DMS114 treated with DMSO at 0.1 percent for 48 hours (cell line): Measurements from ENCODE around the gene GPSM1.

Experiments used
- DNase-seq: peaks from one replicate; lab custom pipeline; 2025; ENCODE audit not compliant: unreplicated experiment; lab: John Stamatoyannopoulos, UW

Gene GPSM1

GRCh38 chr9:136303825-136304416 is 23.4 kb upstream of the GPSM1 start, which contains the start of gene CCDC187:
Gene CCDC187, minus strand, starts transcription at chr9:136304094. Its CDS starts 264 bp downstream, at chr9:136303830.
- DNase-seq: no peak

- no peak for DNase-seq
These were observed 22.9 kb upstream of the GPSM1 start for GRCh38 chr9:136304456-136304855.

- no peak for DNase-seq
These were observed 22.4 kb upstream of the GPSM1 start for GRCh38 chr9:136304981-136305380.

GRCh38 chr9:136305804-136306203 is 21.5 kb upstream of the GPSM1 start:
- no peak for DNase-seq

- no peak for DNase-seq
These were observed 20.8 kb upstream of the GPSM1 start for GRCh38 chr9:136306211-136307208.

- DNase-seq: no peak
These were observed 20.1 kb upstream of the GPSM1 start for GRCh38 chr9:136307215-136307750.

- DNase-seq: no peak
These were observed 19.2 kb upstream of the GPSM1 start for GRCh38 chr9:136308006-136308701.

GRCh38 chr9:136308702-136309053 is 18.7 kb upstream of the GPSM1 start:
- DNase-seq: no peak

GRCh38 chr9:136309101-136309801 is 18.1 kb upstream of the GPSM1 start:
- no peak for DNase-seq

- no peak for DNase-seq
These were observed 17.5 kb upstream of the GPSM1 start for GRCh38 chr9:136309806-136310220.

GRCh38 chr9:136310273-136311030 is 16.9 kb upstream of the GPSM1 start:
- DNase-seq: no peak

GRCh38 chr9:136311051-136312008 is 16.0 kb upstream of the GPSM1 start:
- DNase-seq: no peak

- no peak for DNase-seq
These were observed 15.3 kb upstream of the GPSM1 start for GRCh38 chr9:136312009-136312375.

GRCh38 chr9:136312436-136312835 is 14.9 kb upstream of the GPSM1 start:
- no peak for DNase-seq

- no peak for DNase-seq
These were observed 14.0 kb upstream of the GPSM1 start for GRCh38 chr9:136313111-136314055.

GRCh38 chr9:136314056-136314416 is 13.3 kb upstream of the GPSM1 start:
- no peak for DNase-seq

- DNase-seq: no peak
These were observed 12.4 kb upstream of the GPSM1 start for GRCh38 chr9:136314944-136315343.

GRCh38 chr9:136316271-136316751 is 11.0 kb upstream of the GPSM1 start:
- no peak for DNase-seq
